Osteocyte (in vitro differentiated cells): Measurements from ENCODE around the gene FSD1L. TPM values are rescaled to one million over a fixed set of nuclear protein-coding genes. Genes with fewer than 3 reads are reported as not detected.

Experiments
- DNase-seq: peaks from one replicate; pipeline ENCODE4 v3.0.0; 2021; ENCODE audit warnings: mixed read lengths; ENCODE audit not compliant: unreplicated experiment; ENCODE audit errors: extremely low spot score
- H3K27ac Mint-ChIP-seq: one replicate; pipeline ENCODE4 v1.8.0; 2021; ENCODE audit warnings: mild to moderate bottlenecking, mixed read lengths; ENCODE audit not compliant: unreplicated experiment
- H3K27me3 Mint-ChIP-seq: one replicate; pipeline ENCODE4 v1.8.0; 2021; ENCODE audit warnings: mixed read lengths; ENCODE audit not compliant: unreplicated experiment
- H3K36me3 Mint-ChIP-seq: one replicate; pipeline ENCODE4 v1.8.0; 2021; ENCODE audit warnings: mixed read lengths; ENCODE audit not compliant: unreplicated experiment
- H3K4me1 Mint-ChIP-seq: one replicate; pipeline ENCODE4 v1.8.0; 2021; ENCODE audit warnings: mixed read lengths; ENCODE audit not compliant: unreplicated experiment
- H3K4me3 Mint-ChIP-seq: one replicate; pipeline ENCODE4 v1.8.0; 2021; ENCODE audit warnings: mild to moderate bottlenecking, moderate library complexity, mixed read lengths; ENCODE audit not compliant: unreplicated experiment
- H3K9me3 Mint-ChIP-seq: one replicate; pipeline ENCODE4 v1.8.0; 2021; ENCODE audit warnings: mixed read lengths; ENCODE audit not compliant: unreplicated experiment
- CTCF ChIP-seq: fragments of 200-600 bp; sonication (generic); IDR thresholded peaks from 2 replicates; pipeline ENCODE4 v1.5.0; 2021; ENCODE audit warnings: antibody characterized with exemption, mild to moderate bottlenecking, moderate library complexity
- total RNA-seq: library from RNA; stranded (reverse); gene quantifications from 2 replicates; pipeline ENCODE4 v1.2.1, GENCODE V29; 2021

FSD1L gene
- total RNA-seq, 1 donor from 2014 or later = 6.6 TPM

DNA sequence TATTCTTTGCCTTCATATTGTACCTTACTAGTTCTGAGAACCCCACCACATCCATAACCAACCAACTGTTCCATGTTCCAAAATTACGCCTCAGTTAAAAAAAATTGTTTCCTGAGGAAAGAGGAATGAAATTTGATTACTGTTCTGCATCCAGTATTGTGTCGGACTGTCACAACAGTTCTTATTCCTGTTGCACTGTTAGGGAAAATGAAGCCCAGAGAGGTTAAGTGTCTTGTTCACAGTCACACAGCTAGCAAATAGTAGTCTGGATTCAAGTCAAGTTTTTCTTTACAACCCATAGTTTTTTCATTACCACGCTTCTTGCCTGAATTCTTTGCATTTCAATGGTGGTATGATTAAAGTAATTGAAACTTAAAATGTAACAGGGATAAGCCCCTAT, 4.4 kb downstream of the FSD1L start:
- Mint-ChIP-seq H3K4me1 (peaks cover 40% of the 10 kb centered on the region), H3K4me3 (no peak overlapping the region), H3K36me3 (no peaks in the 10 kb centered on the region), H3K27me3 (no peaks in the 10 kb centered on the region), H3K27ac (no peak overlapping the region), H3K9me3 (no peaks in the 10 kb centered on the region)
- no peak for TF ChIP-seq CTCF
- DNase-seq = no peak

DNA sequence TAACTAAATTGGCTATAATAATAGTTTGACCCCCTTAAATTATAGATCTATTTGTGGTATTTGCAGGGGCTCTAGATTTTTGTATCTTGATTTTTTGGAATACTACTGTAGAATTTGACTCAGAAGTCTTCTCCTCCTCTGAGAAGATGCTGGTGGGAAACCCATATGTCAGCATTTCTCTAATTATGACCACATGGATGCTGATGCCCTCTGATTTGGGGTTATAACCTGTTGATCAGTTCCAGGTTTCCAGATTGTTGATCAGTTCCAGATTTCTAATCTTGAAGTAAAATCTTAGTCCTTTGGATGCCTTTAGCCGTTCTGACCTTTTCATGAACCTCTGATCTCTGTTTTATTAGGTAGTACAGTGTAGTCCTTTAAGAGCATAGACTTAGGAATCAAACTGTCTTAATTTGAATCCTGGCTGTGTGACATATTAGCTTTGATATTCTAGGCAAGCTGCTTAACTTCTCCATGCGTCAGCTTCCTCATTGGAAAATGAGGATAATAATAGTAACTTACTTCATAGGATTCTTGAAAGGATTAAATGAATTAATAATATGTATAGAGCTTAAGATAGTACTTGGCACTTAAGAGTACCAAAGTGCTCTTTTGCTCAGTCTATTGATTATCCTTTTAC, 8.1 kb downstream of the FSD1L start:
- no peak overlapping the region for H3K4me3 Mint-ChIP-seq
- H3K27ac Mint-ChIP-seq = no peak overlapping the region
- no peaks in the 10 kb centered on the region for H3K9me3 Mint-ChIP-seq
- H3K27me3 Mint-ChIP-seq = no peaks in the 10 kb centered on the region
- H3K4me1 Mint-ChIP-seq = peaks cover 21% of the 10 kb centered on the region
- no peak for TF ChIP-seq CTCF
- DNase-seq = no peak
- H3K36me3 Mint-ChIP-seq = peaks cover 2% of the 10 kb centered on the region

DNA sequence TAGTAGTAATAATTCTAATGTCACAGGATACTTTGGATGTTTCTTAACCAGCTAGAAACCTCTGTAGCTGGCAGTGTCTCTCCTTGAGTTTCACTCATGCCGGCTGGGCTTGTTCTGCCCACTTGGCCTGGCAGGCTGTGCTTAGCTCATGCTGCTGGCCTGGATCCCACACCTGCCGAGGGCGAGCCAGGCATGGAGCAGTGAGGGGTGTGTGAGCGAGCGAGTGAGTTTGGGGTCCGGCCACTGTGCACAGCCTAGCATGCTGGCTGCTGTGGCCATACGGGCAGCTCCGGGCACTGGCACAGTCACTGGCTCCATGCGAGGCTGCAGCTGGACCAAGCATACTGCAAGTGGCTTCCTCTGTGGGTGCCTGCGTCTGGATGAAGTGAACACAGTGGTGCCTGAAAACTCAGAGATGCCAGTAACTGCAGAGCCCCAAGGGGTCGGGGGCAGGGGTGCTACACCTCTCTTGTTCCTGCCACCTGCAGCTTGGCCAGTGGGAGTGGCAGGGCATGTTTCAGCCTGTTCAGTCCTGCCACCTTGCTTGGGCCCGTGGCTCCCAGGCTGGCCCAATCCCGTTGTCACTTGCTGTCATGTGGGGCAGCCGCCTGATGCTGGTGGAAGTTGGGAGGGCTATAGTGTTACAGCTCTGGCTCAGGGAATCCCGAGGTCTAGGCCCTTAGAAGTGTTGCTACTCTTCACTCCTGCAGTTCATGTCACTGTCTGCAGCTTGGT, 9.9 kb downstream of the FSD1L start:
- H3K9me3 Mint-ChIP-seq = no peaks in the 10 kb centered on the region
- peaks cover 11% of the 10 kb centered on the region for H3K4me1 Mint-ChIP-seq
- H3K36me3 Mint-ChIP-seq = peaks cover 2% of the 10 kb centered on the region
- no peak for TF ChIP-seq CTCF
- H3K27me3 Mint-ChIP-seq = no peaks in the 10 kb centered on the region
- no peak overlapping the region for H3K4me3 Mint-ChIP-seq
- DNase-seq = no peak
- H3K27ac Mint-ChIP-seq = no peak overlapping the region

DNA sequence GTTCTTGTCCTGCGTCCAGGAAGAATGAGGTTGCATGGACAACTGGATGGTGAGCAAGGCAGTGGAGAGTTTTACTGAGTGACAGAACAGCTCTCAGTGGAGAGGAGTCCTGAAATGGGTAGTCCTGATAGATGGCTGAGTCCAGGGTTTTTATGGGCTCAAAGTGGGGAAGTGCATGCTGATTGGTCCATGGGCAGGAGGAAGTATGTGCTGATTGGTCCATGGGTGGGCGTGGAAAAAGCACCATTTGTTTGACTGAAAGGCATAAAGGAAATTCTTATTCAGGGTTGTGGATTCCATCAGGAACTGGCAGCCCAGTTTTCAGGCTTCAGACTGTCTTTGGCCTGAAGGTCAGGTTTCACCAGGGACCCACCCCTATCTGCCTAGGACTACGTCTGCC, 10.6 kb downstream of the FSD1L start:
- Mint-ChIP-seq H3K27ac (no peak overlapping the region), H3K4me1 (peaks cover 11% of the 10 kb centered on the region), H3K9me3 (no peaks in the 10 kb centered on the region), H3K36me3 (peaks cover 2% of the 10 kb centered on the region), H3K4me3 (no peak overlapping the region), H3K27me3 (no peaks in the 10 kb centered on the region)
- no peak for TF ChIP-seq CTCF
- DNase-seq = no peak

DNA sequence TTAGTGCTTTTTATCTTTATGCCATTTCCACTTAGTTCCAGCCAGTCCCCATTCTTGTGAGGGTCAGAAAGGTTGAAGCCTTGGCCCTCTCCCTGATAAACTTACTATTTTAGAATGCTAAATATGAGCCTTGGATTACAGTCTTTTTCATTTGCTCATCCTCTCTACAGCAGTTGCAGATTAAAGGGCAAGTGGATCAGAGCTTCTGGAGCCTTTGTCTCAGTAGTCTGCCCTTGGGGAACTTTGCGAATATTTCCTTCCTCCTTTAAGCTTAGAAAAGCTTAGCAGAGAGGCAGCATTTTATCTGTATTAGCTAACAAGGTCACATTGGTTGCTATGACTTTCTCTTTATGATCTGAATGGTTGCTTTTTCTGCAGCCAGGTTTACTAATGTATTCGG, 11.5 kb downstream of the FSD1L start:
- no peak for TF ChIP-seq CTCF
- H3K27ac Mint-ChIP-seq = no peak overlapping the region

More for the DNA sequence above, 11.5 kb downstream of the FSD1L start:
- Mint-ChIP-seq H3K4me1 (peaks cover 11% of the 10 kb centered on the region), H3K9me3 (no peaks in the 10 kb centered on the region), H3K36me3 (peaks cover 9% of the 10 kb centered on the region), H3K4me3 (no peak overlapping the region), H3K27me3 (no peaks in the 10 kb centered on the region)
- no peak for DNase-seq
